Limb (tissue), 2 donors: Measurements from ENCODE around the gene EHF.
"Not testable (repeated sequence)": the region's sequence is repeated elsewhere in the genome, so short reads cannot be mapped to it uniquely, and the experiment has no call there.

Experiments used
- DNase-seq, 2 donors: peaks; one replicate each; pipeline ENCODE4 v3.0.0-alpha.2; 2016; ENCODE audit errors: extremely low spot score in 2 of 2

The EHF gene

GRCh38 chr11:34620820-34621792 is at the start of gene EHF:
EHF (plus strand) TSS chr11:34621093; CDS start chr11:34642631, 21,538 bp downstream.
- no peak for DNase-seq

DNA sequence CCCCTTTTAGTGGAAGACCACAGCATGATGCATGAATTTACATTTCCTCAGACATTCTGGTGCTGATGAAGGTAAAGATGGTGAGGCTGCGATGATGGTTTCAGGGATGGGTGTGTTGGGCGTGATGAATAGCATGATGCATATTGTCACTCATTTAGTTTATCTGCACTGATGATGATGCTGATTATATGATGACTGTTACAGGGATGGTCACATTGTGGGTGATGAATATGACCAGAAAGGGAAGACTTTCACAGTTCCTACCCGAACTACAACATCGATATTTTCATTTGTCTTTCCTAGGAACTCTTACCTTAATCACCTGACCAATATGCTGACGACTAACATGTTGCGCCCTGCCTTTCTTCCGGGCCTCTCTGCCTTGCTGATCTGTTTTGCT is 47.4 kb upstream of the EHF start:
- no peak for DNase-seq

GRCh38 chr11:34575261-34575660 is 45.6 kb upstream of the EHF start:
- DNase-seq: no peak

DNA sequence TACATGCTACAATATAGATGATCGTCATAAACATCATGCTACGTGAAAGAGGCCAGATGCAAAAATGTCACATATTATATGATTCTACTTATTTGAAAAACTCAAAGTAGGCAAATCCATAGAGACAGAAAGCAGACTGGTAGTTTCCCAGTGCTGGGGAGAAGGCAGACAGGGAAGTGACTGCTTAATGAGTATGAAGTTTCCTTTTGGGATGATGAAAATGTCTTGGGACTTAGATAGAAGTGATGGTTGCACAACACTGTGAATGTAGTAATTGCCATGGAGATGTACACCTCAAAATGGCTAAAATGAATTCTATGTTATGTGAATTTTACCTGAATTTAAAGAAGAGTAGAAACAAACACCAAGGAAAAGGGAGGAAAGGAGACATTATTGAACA is 45.2 kb upstream of the EHF start:
- DNase-seq: no peak

- no peak for DNase-seq
Observed at GRCh38 chr11:34576331-34576730, 44.6 kb upstream of the EHF start.

- DNase-seq: no peak
Observed at GRCh38 chr11:34583818-34584217, 37.1 kb upstream of the EHF start.

DNA sequence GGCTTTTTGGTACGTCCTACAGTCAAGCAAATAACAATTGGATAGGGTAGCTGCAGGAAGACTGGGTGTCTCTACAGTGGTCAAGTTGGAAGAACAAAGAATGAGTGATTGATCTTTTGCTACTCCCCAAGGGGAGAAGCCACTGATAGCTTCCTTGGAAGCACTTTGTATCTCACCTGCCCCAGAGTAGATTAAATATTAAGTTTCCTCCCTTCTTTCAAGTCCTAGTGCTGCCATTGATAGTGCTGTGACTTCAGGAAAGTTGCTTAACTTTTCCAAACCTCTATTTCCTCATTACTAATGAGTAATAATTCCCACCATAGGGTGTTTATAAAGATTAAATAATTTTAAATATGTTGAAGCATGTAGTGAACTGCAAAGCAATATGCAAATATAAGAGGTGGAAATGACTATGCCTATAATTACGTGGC is 35.6 kb upstream of the EHF start:
- DNase-seq: no peak

GRCh38 chr11:34585735-34586487 is 35.0 kb upstream of the EHF start:
- peak in 1 of 2 donors; percentile 89 for DNase-seq

DNA sequence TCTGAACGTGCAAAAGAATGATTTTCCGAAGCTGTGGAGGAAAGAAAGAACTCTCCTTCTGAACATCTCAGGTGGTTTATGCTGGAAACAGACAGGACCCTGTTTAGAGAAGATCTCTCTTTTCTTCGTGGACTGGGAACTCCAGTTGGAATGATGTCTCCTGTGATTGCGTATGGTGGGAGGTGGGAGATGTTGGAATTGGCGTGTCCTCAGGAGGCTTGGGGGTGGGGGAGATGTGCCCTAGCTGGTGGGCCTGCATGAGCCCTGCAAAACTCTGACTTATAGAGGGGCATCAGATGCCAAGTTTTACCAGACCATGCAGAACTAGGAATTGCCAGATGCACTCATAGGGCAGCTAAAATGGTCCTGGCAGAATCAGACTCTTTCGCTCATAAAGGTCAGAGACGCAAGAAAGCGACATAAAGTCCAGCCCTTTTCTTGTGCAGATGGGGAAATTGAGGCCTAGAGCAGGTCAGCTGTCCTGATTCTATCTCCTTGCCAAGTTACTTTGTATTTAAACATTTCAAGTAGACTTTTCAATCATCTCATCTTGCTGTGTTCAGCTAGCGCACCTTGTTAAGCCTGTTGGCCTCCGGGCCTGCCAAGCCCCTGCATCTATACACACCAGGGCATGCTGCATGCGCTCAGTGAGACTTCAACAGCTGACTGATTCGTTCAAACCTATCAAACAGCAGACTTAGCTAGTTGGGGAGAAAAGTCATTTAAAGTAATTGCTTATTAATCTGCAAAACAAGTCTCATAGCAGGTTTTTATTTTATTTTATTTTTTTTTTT is 34.2 kb upstream of the EHF start:
- peak in 1 of 2 donors; percentile 39 for DNase-seq

DNA sequence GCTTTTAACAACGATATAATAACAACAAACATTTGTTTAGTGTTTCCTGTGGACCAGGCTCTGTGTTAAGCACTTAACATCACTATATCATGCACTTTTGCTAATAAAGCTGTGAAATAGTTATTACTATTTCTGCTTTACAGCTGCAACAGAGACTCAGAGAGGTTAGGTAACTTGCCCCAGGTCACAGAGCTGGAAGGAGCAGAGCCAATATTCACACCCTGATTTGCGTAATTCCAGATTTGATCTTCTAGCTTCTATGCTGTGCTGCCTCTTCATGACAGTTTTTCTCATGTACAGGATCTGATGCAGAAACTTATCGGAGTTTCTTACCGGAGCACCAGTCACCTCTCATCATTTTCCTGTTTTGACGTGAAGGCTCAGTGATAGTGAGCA is 33.6 kb upstream of the EHF start:
- no peak for DNase-seq

DNA sequence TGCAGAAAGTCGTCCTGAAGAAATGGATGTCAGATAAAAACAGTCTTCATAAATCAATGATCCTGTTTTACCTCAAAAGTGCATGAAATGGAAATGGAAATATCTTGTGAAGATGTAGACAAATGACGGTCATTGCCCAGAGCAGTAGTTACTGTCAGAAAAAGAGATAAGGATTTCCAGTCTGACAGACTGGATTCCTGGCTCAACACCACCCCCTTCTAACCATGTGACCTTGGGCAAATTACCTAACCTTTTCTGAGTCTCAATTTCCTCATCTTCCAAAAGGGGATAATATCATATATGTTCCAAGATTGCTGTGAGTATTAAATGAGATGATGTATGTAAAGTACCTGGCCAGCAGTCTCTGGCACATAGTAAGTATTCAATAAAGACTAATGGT is 32.9 kb upstream of the EHF start:
- DNase-seq: no peak

- DNase-seq: no peak
Observed at GRCh38 chr11:34588701-34589100, 32.2 kb upstream of the EHF start.

DNA sequence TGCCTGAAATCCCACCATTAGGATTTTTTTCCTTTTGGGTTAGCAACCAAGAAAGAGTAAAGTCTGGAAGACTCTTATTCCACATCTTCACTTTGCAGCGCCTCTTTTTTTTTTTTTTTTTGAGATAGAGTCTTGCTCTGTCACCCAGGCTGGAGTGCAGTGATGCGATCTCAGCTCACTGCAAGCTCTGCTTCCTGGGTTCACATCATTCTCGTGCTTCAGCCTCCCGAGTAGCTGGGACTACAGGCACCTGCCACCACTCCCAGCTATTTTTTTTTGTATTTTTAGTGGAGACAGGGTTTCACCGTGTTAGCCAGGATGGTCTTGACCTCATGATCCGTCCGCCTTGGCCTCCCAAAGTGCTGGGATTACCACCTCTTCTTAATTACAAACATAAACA is 31.7 kb upstream of the EHF start:
- DNase-seq: not testable (repeated sequence)

DNA sequence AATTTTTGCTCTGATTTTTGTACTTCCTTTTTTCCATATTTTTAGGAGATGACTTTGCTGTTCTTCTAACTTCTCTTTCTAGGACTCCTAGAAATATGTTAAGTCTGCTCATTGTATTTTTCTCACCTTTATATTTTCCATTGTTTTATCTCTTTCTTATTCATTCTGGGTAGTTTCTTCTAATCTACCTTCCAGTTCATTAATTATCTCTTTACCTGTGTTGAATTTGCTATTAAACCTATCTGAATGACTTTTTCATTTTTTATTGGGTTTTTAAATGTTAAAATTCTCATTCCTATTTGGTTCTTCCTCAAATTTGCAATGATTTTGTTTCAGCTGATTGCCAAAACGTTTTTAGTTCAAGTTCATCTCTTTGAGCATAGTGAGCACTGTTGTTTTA is 27.8 kb upstream of the EHF start:
- no peak for DNase-seq

GRCh38 chr11:34594603-34595002 is 26.3 kb upstream of the EHF start:
- DNase-seq: no peak

DNA sequence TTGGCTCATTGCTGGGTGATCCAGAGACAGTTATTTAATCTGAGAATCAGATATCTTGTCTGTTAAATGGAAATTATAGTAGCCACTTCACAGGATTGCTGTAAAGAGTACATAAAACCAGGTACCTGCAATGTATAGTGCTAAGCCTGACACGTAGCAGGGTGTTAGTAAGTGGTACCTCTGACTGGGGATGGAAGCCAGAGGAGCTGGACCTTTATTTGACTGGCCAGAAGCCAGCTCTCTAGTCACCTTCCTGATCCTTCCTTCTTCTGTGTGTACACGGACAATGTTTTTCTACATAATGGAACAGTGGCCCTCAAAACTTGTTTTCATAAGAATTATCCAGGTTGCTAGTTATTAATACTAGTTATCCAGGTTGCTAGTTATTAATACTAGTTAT is 25.5 kb upstream of the EHF start:
- DNase-seq: no peak

GRCh38 chr11:34595960-34596644 is 24.8 kb upstream of the EHF start:
- no peak for DNase-seq

DNA sequence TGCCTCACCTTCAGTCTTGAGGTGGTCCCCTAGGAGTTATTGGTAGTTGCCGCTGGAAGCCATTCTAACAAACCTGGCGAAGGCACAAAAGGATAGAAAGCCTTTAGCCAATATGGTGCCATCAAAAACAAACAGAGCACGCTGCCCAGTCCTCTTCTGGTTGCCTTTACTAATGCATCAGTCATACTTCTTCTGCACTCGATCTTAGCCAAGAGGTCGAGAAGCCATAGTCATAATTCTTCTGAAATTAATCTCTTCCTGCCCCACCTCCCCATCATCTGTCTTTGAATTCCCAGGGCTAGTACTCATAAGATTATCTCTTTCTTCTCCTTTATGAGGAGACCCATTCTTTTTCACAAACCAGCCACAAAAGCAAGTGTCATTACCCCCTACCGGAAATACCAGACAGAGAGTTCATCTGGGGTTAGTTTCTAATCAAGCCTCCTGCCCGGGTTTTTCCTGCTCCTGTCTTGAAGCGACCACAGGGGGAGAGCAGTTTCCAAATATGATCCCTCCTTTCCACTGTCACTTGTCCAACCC is 21.4 kb upstream of the EHF start:
- peak in 1 of 2 donors; percentile 9 for DNase-seq

DNA sequence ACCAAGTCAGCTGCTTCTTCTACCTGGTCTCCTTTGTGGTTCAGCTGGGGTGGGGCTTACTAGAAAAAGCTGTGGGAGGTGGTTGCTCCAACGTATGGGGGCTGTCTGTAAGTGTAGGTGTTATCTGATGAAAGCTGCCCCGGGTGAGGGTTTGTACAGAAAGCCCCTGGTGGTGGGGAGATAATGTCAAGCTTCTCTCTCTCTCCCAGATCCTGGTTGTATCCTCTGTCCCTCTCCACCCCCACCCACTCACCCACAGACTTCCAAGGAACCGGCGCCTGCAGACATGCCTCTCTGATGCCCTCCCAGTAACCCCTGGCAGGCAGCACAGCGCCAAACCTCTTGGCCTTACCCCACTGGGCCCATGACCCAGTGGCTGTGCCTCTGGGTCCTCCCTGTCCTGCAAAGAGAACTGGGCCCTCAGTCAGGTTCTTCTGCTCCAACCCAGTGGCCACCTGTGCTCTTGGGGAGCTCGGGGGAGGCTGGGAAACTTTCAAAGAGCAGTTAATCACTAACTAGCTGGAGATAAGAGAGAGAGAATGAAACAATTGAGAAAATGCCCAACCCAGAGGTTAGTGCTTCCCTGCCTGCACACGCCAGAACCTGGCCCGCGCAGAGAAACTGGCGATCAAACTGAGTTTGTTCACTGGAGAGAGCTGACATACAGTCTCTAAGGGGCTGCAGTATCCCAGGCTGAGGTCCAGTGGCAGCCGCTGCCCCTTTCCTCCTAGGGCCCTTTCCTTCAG is 20.4 kb upstream of the EHF start:
- DNase-seq: peak in 1 of 2 donors; percentile 33

DNA sequence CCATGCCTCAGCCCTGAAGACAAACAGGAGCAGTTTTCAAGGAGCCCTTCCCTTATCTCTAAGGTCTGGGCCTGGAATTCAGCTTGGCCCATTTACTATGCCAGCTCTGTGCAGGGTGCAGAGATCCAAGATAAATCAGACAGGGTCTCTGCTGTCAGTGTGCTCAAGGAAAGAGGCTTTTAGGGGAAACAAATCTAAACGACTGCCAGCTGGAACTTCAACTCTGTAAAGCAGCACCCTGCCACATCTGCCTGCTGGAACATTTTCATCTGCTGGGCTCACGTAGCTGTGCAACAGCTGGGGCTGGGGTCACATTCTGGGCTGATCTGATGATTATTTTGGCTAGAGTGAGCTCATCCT is 19.8 kb upstream of the EHF start:
- DNase-seq: peak; percentile 64 to 78
